T-helper 2 cell treated with Interferon-gamma antibody and Interleukin-4, amounts not matched to agents 5 μg/mL and 100 μg/mL, for 36 hours (primary cell): ENCODE measurements around the gene ADARB2.

Experiments
- DNase-seq: peaks from one replicate; pipeline ENCODE4 v3.0.0; 2021; ENCODE audit warnings: low spot score
- H3K27ac Mint-ChIP-seq: one replicate; pipeline ENCODE4 v1.8.0; 2021; ENCODE audit warnings: mild to moderate bottlenecking, mixed read lengths
- H3K27me3 Mint-ChIP-seq: one replicate; pipeline ENCODE4 v1.8.0; 2021; ENCODE audit warnings: low read depth, mixed read lengths
- H3K36me3 Mint-ChIP-seq: one replicate; pipeline ENCODE4 v1.8.0; 2021; ENCODE audit warnings: low read depth, mixed read lengths
- H3K4me1 Mint-ChIP-seq: one replicate; pipeline ENCODE4 v1.8.0; 2021; ENCODE audit warnings: low read depth, mixed read lengths
- H3K4me3 Mint-ChIP-seq: one replicate; pipeline ENCODE4 v1.8.0; 2022; ENCODE audit warnings: mild to moderate bottlenecking, moderate library complexity, mixed read lengths
- H3K9me3 Mint-ChIP-seq: one replicate; pipeline ENCODE4 v1.8.0; 2021; ENCODE audit warnings: mixed read lengths

ADARB2 gene

GRCh38 chr10:1148855-1149605 lies 588.3 kb downstream of the ADARB2 start:
- no peak overlapping the region for H3K4me3 Mint-ChIP-seq
- H3K27me3 Mint-ChIP-seq: peaks cover 9% of the 10 kb centered on the region
- peaks cover 5% of the 10 kb centered on the region for H3K4me1 Mint-ChIP-seq
- peaks cover 13% of the 10 kb centered on the region for H3K9me3 Mint-ChIP-seq
- H3K36me3 Mint-ChIP-seq: peaks cover 2% of the 10 kb centered on the region
- no peak overlapping the region for H3K27ac Mint-ChIP-seq
- DNase-seq: no peak

DNA sequence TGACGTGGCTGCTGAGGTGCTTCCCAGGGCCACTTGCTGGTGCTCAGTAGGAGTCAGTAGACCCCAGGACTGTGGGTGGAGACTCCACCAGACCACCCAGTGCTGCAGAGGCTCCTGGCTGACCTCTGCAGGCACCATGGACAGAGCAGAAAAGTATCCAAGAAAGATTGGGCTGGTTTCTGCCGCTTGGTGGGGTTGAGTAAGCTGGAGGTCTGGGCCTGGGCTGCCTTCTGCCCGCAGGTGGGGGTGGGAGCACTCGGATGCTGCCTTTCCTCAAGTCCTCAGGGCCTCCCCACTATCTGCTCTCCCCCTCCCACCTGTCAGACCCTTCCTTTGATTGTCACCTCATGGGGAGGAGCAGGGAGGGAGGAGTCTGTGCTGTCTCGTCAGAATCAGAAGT lies 589.5 kb downstream of the ADARB2 start:
- DNase-seq: no peak
- Mint-ChIP-seq H3K36me3 (peaks cover 2% of the 10 kb centered on the region), H3K9me3 (peaks cover 13% of the 10 kb centered on the region), H3K27ac (no peak overlapping the region), H3K4me3 (no peak overlapping the region), H3K27me3 (peaks cover 18% of the 10 kb centered on the region), H3K4me1 (peaks cover 5% of the 10 kb centered on the region)

DNA sequence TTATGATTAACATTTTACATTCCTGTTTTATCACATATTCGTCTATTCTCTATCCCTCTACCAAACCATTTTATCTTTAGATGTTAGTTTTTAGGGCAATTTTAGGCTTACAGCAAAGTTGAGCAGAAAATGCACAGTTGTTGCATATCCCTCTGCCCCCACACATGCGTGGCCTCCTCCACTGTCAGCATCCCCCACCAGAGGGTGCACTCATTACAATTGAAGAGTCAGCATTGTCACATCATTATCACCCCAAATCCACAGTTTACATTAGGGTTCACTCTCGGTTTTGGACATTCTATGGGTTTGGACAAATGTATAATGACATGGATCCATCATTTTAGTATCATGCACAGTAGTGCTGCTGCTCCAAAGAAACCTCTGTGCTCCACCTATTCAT lies 594.7 kb downstream of the ADARB2 start:
- H3K27ac Mint-ChIP-seq: no peak overlapping the region
- H3K4me3 Mint-ChIP-seq: no peak overlapping the region
- H3K9me3 Mint-ChIP-seq: peaks cover 28% of the 10 kb centered on the region
- peaks cover 2% of the 10 kb centered on the region for H3K36me3 Mint-ChIP-seq
- no peak for DNase-seq
- H3K27me3 Mint-ChIP-seq: peaks cover 30% of the 10 kb centered on the region
- no peaks in the 10 kb centered on the region for H3K4me1 Mint-ChIP-seq

DNA sequence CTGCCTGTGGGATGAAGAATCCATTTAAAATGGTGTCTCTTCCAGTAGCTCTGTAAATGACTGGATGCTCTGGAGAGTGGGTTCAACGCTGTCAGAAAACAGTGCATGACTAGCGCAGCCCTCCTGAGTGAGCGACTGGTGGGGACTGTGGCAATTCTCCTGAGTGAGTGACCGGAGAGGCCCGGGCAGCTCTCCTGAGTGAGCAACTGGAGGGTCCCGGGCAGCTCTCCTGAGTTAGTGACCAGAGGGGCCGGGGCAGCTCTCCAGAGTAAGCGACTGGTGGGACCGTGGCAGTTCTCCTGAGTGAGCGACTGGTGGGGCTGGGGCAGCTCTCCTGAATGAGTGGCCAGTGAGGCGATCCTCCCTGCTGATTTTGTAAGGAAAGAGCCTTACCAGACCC lies 595.6 kb downstream of the ADARB2 start:
- no peaks in the 10 kb centered on the region for H3K4me1 Mint-ChIP-seq
- H3K4me3 Mint-ChIP-seq: no peak overlapping the region
- no peak for DNase-seq
- H3K9me3 Mint-ChIP-seq: peaks cover 22% of the 10 kb centered on the region
- H3K27ac Mint-ChIP-seq: no peak overlapping the region
- H3K36me3 Mint-ChIP-seq: peaks cover 2% of the 10 kb centered on the region
- H3K27me3 Mint-ChIP-seq: peaks cover 30% of the 10 kb centered on the region

GRCh38 chr10:1141261-1141660 lies 596.1 kb downstream of the ADARB2 start:
- Mint-ChIP-seq H3K4me1 (no peaks in the 10 kb centered on the region), H3K27me3 (peaks cover 30% of the 10 kb centered on the region), H3K4me3 (no peak overlapping the region), H3K27ac (no peak overlapping the region), H3K36me3 (peaks cover 2% of the 10 kb centered on the region), H3K9me3 (peaks cover 21% of the 10 kb centered on the region)
- no peak for DNase-seq

DNA sequence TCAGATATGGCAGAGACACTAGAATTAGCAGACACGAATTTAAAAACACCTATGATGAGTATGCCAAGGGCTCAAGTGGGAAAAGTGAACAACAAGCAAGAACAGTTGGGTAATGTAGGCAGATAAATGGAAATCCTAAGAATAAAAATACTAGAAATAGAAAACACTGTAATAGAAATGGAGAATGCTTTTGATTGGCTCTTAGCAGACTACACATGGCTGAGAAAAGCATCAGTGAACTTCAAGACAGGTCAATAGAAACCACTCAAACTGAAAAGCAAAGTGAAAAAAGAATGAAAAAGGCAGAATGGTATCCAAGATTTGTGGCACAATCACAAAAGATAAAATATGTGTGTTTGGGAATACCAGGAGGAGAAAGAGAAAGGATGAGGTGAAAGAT lies 598.8 kb downstream of the ADARB2 start:
- Mint-ChIP-seq H3K27ac (no peak overlapping the region), H3K27me3 (peaks cover 19% of the 10 kb centered on the region), H3K36me3 (no peaks in the 10 kb centered on the region), H3K4me1 (peaks cover 5% of the 10 kb centered on the region), H3K9me3 (peaks cover 14% of the 10 kb centered on the region), H3K4me3 (no peak overlapping the region)
- DNase-seq: no peak

DNA sequence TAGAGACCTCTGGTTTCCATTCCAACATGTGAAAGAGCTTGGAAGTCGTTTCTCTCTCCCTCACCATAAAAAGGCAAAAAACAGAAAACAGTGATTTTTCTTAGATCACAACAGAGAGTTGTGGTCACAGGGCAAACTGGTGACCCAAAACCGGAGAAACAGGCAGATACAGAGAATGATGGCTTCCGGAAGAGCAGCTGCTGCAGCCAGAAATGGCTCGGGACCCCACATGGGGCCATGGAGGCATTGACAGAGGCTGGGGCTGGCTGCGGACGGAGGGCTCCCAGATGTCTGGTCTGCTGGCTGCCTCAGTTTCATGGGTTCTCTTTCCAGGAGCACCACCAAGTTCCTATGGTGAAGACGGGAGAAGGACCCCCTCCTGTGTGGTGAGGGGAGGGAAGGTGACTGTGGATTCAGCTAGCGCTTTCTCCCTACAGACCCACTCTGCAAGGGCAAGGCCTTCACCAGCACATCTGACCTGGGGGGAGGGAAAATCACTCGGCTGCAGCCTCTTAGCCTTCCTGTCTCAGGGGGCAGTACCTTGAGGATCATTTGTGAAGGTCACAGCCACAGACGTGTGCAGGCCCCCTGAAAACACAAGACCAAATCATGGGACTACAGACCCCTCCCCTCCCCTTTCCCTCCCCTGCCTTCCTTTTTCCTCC lies 599.7 kb downstream of the ADARB2 start:
- peaks cover 14% of the 10 kb centered on the region for H3K9me3 Mint-ChIP-seq

DNA sequence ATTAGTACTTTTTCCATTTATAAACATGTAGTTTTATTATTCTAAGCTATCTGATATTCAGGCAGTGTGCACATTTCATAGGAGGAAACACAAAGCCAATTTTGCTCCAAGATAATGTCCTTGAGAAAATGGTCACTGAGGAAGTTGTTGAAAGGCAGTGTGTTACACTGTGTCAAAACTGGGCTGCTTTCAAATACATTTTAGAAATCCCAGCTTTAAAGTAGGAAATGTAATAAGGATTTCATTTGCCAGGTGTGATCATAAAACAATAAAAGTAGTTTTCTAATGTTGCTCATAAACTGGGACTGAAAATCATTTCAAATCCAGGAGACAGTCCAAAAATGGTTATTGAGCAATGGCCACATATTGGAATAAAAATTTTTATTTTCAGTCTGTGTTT lies 601.1 kb downstream of the ADARB2 start:
- H3K27me3 Mint-ChIP-seq: peaks cover 10% of the 10 kb centered on the region
- H3K4me1 Mint-ChIP-seq: peaks cover 7% of the 10 kb centered on the region
- H3K27ac Mint-ChIP-seq: no peak overlapping the region
- H3K36me3 Mint-ChIP-seq: peaks cover 4% of the 10 kb centered on the region
- peaks cover 14% of the 10 kb centered on the region for H3K9me3 Mint-ChIP-seq
- no peak overlapping the region for H3K4me3 Mint-ChIP-seq
- DNase-seq: no peak

More for the DNA sequence above, 599.7 kb downstream of the ADARB2 start:
- Mint-ChIP-seq H3K27me3 (peaks cover 15% of the 10 kb centered on the region), H3K27ac (no peak overlapping the region), H3K36me3 (no peaks in the 10 kb centered on the region), H3K4me3 (no peak overlapping the region), H3K4me1 (peaks cover 7% of the 10 kb centered on the region)
- no peak for DNase-seq

DNA sequence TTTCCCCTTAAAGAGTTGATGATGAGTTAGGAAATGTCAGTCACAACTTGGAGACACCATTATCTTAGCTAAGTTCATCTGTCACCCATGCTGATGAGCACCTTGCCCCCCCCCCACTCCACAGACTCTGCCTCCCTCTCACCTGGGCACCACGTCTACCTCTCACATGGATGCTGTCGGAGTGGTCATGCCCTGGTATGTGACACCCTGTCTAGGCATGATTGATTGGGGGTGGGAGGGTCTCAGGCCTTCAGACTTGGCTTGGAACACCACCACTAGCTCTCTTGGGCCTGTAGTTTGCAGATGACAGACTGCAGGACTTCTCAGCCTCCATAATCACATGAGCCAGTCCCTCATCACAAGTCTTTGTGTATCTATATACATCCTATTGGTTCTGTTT lies 603.2 kb downstream of the ADARB2 start:
- Mint-ChIP-seq H3K27me3 (no peaks in the 10 kb centered on the region), H3K4me1 (peaks cover 7% of the 10 kb centered on the region), H3K27ac (no peak overlapping the region), H3K36me3 (peaks cover 22% of the 10 kb centered on the region), H3K4me3 (no peak overlapping the region), H3K9me3 (peaks cover 10% of the 10 kb centered on the region)
- no peak for DNase-seq

DNA sequence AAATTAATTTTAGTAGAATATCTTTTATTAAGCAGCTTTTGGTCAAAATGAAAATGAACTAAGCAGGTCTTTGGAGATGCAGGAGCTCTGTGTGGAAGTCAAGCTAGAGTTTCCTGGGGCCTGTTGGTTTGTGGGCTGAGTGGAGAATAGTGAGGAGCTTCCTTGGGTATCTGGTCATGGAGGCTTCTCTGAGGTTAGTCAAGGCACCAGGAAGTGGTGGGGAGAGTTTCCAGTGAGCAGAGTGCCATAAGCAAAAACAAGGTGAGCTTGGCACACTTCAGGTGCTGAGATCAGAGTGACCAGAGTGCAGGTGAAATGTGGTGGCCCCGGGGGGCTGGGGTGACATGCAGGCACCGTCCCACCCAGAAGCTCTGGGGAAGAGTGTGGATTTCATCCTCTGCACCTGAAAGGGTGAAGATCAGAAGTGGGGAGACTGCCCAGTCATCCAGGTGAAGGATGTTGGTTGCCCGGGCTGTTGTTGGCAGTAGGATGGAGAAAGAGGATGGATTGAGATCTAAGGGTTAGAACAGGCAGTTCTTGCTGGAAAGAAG lies 603.8 kb downstream of the ADARB2 start:
- Mint-ChIP-seq H3K4me1 (peaks cover 7% of the 10 kb centered on the region), H3K27ac (no peak overlapping the region), H3K27me3 (no peaks in the 10 kb centered on the region), H3K9me3 (peaks cover 5% of the 10 kb centered on the region), H3K36me3 (peaks cover 26% of the 10 kb centered on the region), H3K4me3 (no peak overlapping the region)
- no peak for DNase-seq

GRCh38 chr10:1132584-1132983 lies 604.7 kb downstream of the ADARB2 start:
- no peak for DNase-seq
- Mint-ChIP-seq H3K9me3 (no peaks in the 10 kb centered on the region), H3K4me3 (no peak overlapping the region), H3K4me1 (peaks cover 7% of the 10 kb centered on the region), H3K27ac (no peak overlapping the region), H3K36me3 (peaks cover 29% of the 10 kb centered on the region), H3K27me3 (no peaks in the 10 kb centered on the region)

DNA sequence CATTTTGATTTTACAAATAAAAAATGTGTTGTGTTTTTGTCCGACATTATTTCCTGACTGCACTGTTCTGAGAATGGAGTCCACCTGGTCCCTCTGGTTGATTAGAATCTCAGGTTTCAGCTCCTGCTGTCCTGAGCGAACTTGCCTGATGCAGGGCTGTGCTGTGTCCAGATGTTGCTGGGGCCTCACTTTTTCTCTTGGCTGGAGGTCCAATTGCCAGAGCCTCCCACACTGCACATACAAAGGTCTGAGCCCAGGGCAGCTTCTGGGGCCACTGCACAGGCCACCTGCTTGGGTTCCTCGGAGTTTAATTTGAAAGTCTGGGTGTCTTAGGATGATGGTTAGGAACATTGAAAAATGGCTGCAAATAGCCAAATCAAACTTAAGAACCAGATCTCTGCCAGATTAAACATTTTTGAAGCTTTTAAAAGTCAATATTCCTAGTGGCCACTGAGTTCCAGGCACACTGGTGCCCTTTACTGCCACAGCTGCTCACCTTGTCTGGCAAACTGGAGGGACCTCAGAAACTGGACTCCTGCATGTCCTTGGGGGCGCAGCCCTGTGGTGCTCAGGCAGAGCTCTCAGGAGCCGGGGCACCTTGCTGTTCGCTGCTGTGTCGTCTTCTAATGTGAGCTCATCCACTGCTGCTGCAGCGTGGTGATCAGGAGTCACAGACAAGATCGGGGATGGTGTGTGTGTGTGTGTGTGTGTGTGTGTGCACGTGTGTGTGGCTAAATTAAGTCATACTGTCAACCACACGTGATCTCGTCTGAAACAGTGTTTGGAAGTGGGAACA lies 606.1 kb downstream of the ADARB2 start:
- H3K4me1 Mint-ChIP-seq: peaks cover 7% of the 10 kb centered on the region
- no peak overlapping the region for H3K4me3 Mint-ChIP-seq
- no peaks in the 10 kb centered on the region for H3K27me3 Mint-ChIP-seq
- H3K9me3 Mint-ChIP-seq: no peaks in the 10 kb centered on the region
- H3K36me3 Mint-ChIP-seq: peaks cover 37% of the 10 kb centered on the region
- no peak overlapping the region for H3K27ac Mint-ChIP-seq
- no peak for DNase-seq

- Mint-ChIP-seq H3K27ac (no peak overlapping the region), H3K27me3 (no peaks in the 10 kb centered on the region), H3K9me3 (no peaks in the 10 kb centered on the region), H3K4me3 (no peak overlapping the region), H3K4me1 (peaks cover 7% of the 10 kb centered on the region), H3K36me3 (peaks cover 41% of the 10 kb centered on the region)
- DNase-seq: no peak
Measured at GRCh38 chr10:1130226-1130625, 607.1 kb downstream of the ADARB2 start.

DNA sequence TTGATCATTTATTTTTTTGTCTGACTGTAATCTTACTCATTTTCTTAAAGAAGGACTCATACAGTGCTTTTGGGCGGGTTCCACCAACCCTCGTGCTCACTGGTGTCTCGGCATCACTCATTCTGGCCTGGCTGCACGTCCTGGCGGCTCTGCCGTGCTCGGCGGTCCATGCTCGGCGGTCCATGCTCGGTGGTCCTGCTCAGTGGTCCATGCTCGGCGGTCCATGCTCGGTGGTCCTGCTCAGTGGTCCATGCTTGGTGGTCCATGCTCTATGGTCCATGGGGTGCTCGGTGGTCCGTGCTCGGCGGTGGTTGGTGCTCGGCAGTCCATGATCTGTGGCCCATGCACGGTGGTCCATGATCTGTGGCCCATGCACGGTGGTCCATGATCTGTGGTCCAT lies 608.7 kb downstream of the ADARB2 start:
- no peak for DNase-seq
- Mint-ChIP-seq H3K9me3 (no peaks in the 10 kb centered on the region), H3K4me1 (peaks cover 3% of the 10 kb centered on the region), H3K4me3 (no peak overlapping the region), H3K36me3 (peaks cover 54% of the 10 kb centered on the region), H3K27me3 (no peaks in the 10 kb centered on the region), H3K27ac (no peak overlapping the region)
